Endothelial cell of umbilical vein (primary cell): ENCODE measurements around the gene ERBB4. TPM values are rescaled to one million over a fixed set of nuclear protein-coding genes. Genes with fewer than 3 reads are reported as not detected.

Experiments used
- BruUV-seq: library from RNA; stranded (reverse); fragments of 400-500 nt; replicated peaks from 2 replicates; lab custom pipeline; 2021; lab: Mats Ljungman, UMichigan
- CTCF ChIA-PET: fragments of 300-600, 350-600 bp; sonication (Branson Sonifier 250); formaldehyde crosslinking; loops from one replicate; lab custom pipeline; 2021; ENCODE audit warnings: antibody characterized with exemption, inconsistent platforms; lab: Charles Lee
- POLR2A ChIA-PET: fragments of 300-600, 350-600 bp; sonication (Branson Sonifier 250); formaldehyde crosslinking; loops from one replicate; lab custom pipeline; 2021; ENCODE audit warnings: antibody characterized with exemption, inconsistent platforms; lab: Charles Lee
- DNase-seq: peaks from one replicate; pipeline ENCODE4 v3.0.0-alpha.2; 2011; ENCODE audit warnings: low read depth, low spot score
- FAIRE-seq: peaks from 2 replicates; lab custom pipeline; 2011; peaks lifted over from hg19 to GRCh38; lab: Jason Lieb, UNC
- H2AFZ ChIP-seq: 2 replicates; pipeline ENCODE4 v1.6.0; 2012; ENCODE audit warnings: low read depth, low read length, control low read depth, inconsistent platforms
- H3K27ac ChIP-seq: 2 replicates; pipeline ENCODE4 v1.5.1; 2011; ENCODE audit warnings: low read depth, mild to moderate bottlenecking, control low read depth, low read length, moderate library complexity; ENCODE audit not compliant: insufficient read depth
- H3K27me3 ChIP-seq, 2 experiments: 2 replicates each; pipeline versions ENCODE4 v1.6.0 to v1.6.1; 2011; ENCODE audit warnings: low read length in 2 of 2, mixed read lengths in 1 of 2; ENCODE audit not compliant: control insufficient read depth in 2 of 2, insufficient read depth in 2 of 2
- H3K36me3 ChIP-seq, 2 experiments: 2 replicates in 1 of 2; 3 replicates in 1 of 2; pipeline ENCODE4 v1.5.1; 2011; ENCODE audit warnings: low read length in 2 of 2, mild to moderate bottlenecking in 1 of 2, moderate library complexity in 1 of 2; ENCODE audit not compliant: control insufficient read depth in 2 of 2, insufficient read depth in 2 of 2; ENCODE audit errors: extremely low read depth in 1 of 2
- H3K4me1 ChIP-seq: 3 replicates; pipeline ENCODE4 v1.5.1; 2011; ENCODE audit warnings: mild to moderate bottlenecking, low read length; ENCODE audit not compliant: control insufficient read depth, insufficient read depth; ENCODE audit errors: extremely low read depth
- H3K4me2 ChIP-seq: 2 replicates; pipeline ENCODE4 v1.6.1; 2011; ENCODE audit warnings: low read length, control low read depth, mixed read lengths; ENCODE audit not compliant: insufficient read depth
- H3K4me3 ChIP-seq, 3 experiments: fragments of 200-600 bp in 1 of 3; sonication (generic), shearing (Covaris generic) in 1 of 3; replicated peaks in 1 of 3; 2 replicates each; pipeline ENCODE4 v1.5.1; 2011 to 2016; ENCODE audit warnings: control low read depth in 3 of 3, low read length in 3 of 3, mild to moderate bottlenecking in 2 of 3, inconsistent platforms in 1 of 3, low read depth in 1 of 3, moderate library complexity in 1 of 3; ENCODE audit not compliant: insufficient read depth in 1 of 3
- H3K79me2 ChIP-seq: 2 replicates; pipeline ENCODE4 v1.6.0; 2012; ENCODE audit warnings: low read length, inconsistent platforms; ENCODE audit not compliant: control insufficient read depth, insufficient read depth
- H3K9ac ChIP-seq: replicated peaks from 2 replicates; pipeline ENCODE3; 2011; ENCODE audit warnings: low read length, control low read depth; ENCODE audit not compliant: insufficient read depth; ENCODE audit errors: extremely low read depth
- H3K9me1 ChIP-seq: replicated peaks from 3 replicates; pipeline ENCODE4 v1.6.0; 2011; ENCODE audit warnings: mild to moderate bottlenecking, low read length; ENCODE audit not compliant: control insufficient read depth, insufficient read depth; ENCODE audit errors: extremely low read depth
- H3K9me3 ChIP-seq: replicated peaks from 2 replicates; pipeline ENCODE4 v1.5.1; 2012; ENCODE audit warnings: low read length, inconsistent platforms; ENCODE audit not compliant: control insufficient read depth, insufficient read depth
- H4K20me1 ChIP-seq: replicated peaks from 2 replicates; pipeline ENCODE3; 2011; ENCODE audit warnings: mild to moderate bottlenecking, low read length; ENCODE audit not compliant: control insufficient read depth, insufficient read depth; ENCODE audit errors: extremely low read depth
- EZH2 ChIP-seq: IDR thresholded peaks from 2 replicates; pipeline ENCODE4 v1.6.1; 2012; ENCODE audit warnings: borderline replicate concordance, low read depth, mild to moderate bottlenecking, moderate library complexity, low read length, inconsistent platforms; ENCODE audit not compliant: severe bottlenecking
- FOS ChIP-seq: IDR thresholded peaks from 2 replicates; pipeline ENCODE4 v1.6.1; 2011; ENCODE audit warnings: mild to moderate bottlenecking, low read length, moderate library complexity, borderline replicate concordance; ENCODE audit not compliant: insufficient read depth
- GATA2 ChIP-seq: IDR thresholded peaks from 2 replicates; pipeline ENCODE4 v1.7.0; 2011; ENCODE audit warnings: low read depth, mild to moderate bottlenecking, moderate library complexity, mixed read lengths, low read length; ENCODE audit not compliant: insufficient read length, insufficient read depth
- JUN ChIP-seq: IDR thresholded peaks from 2 replicates; pipeline ENCODE4 v1.6.1; 2011; ENCODE audit warnings: borderline replicate concordance, low read depth; ENCODE audit not compliant: insufficient read length, insufficient read depth
- MYC ChIP-seq: IDR thresholded peaks from one replicate; pipeline ENCODE4 v1.6.1; 2011; ENCODE audit warnings: mild to moderate bottlenecking, low read depth, low read length
- POLR2A ChIP-seq: IDR thresholded peaks from 2 replicates; pipeline ENCODE4 v1.6.1; 2012; ENCODE audit warnings: low read depth, mild to moderate bottlenecking, control low read depth, low read length
- POLR2AphosphoS5 ChIP-seq: IDR thresholded peaks from 2 replicates; pipeline ENCODE4 v1.6.1; 2012; ENCODE audit warnings: low read depth, mild to moderate bottlenecking, control low read depth, low read length, moderate library complexity; ENCODE audit not compliant: insufficient read depth
- dilution Hi-C: fragments of 300-500 bp; cut with MboI; formaldehyde crosslinking; loops from one replicate; pipeline ENCODE4 v1.15.0; 2019; ENCODE audit warnings: low sequenced_read_pairs; ENCODE audit not compliant: extremely low pct_ligation_motif_present
- intact Hi-C: fragments of 100-400 bp; cut with micrococcal nuclease; formaldehyde crosslinking; loops from one replicate; pipeline ENCODE4 v1.10.0; 2022
- polyA plus RNA-seq, 4 experiments: library from polyadenylated mRNA; depleted of rRNA in 3 of 4; stranded (reverse) in 3 of 4; unstranded in 1 of 4; fragments of >200 nt; gene quantifications; 2 replicates each; pipeline versions ENCODE4 v1.2.1 to v1.2.3, GENCODE V29; 2011 to 2012; ENCODE audit warnings: missing spikeins in 1 of 4
- total RNA-seq: library from RNA; stranded (reverse); gene quantifications from 2 replicates; pipeline ENCODE4 v1.2.3, GENCODE V29; 2021
- TF ChIP-seq, protein P1 (sequence below), 2 donors: IDR thresholded peaks; 1 replicate in 1 of 2; 2 replicates in 1 of 2; pipeline ENCODE4 v1.5.1; 2011; ENCODE audit warnings: low read length in 2 of 2, mild to moderate bottlenecking in 2 of 2, moderate library complexity in 2 of 2, control low read depth in 1 of 2, inconsistent platforms in 1 of 2, low read depth in 1 of 2; ENCODE audit not compliant: insufficient read depth in 1 of 2; ENCODE audit errors: extremely low read depth in 1 of 2
- TF ChIP-seq, protein P2 (sequence below): IDR thresholded peaks from 2 replicates; pipeline ENCODE4 v1.6.1; 2011; ENCODE audit not compliant: insufficient read depth, insufficient read length

The ERBB4 gene
- total and polyA plus RNA-seq, 2 donors (not counting 3 experiments of a cell fraction or from before 2014, with no cell fraction given) = 0.01 to 0.27 TPM

DNA sequence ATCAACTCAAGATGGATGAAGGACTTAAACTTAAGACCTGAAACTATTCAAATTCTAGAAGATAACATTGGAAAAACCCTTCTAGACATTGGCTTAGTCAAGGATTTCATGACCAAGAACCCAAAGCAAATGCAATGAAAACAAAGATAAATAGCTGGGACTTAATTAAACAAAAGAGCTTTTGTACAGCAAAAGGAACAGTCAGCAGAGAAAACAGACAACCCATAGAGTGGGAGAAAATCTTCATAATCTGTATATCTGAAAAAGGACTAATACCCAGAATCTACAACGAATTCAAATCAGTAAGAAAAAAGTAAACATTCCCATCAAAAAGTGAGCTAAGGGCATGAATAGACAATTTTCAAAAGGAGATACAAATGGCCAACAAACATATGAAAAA, 171.2 kb downstream of the ERBB4 start:
- no peak for DNase-seq
- TF ChIP-seq, protein P1, sequence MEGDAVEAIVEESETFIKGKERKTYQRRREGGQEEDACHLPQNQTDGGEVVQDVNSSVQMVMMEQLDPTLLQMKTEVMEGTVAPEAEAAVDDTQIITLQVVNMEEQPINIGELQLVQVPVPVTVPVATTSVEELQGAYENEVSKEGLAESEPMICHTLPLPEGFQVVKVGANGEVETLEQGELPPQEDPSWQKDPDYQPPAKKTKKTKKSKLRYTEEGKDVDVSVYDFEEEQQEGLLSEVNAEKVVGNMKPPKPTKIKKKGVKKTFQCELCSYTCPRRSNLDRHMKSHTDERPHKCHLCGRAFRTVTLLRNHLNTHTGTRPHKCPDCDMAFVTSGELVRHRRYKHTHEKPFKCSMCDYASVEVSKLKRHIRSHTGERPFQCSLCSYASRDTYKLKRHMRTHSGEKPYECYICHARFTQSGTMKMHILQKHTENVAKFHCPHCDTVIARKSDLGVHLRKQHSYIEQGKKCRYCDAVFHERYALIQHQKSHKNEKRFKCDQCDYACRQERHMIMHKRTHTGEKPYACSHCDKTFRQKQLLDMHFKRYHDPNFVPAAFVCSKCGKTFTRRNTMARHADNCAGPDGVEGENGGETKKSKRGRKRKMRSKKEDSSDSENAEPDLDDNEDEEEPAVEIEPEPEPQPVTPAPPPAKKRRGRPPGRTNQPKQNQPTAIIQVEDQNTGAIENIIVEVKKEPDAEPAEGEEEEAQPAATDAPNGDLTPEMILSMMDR (IDR thresholded peaks at IDR 0.05; ENCODE audit: extremely low read depth in 1 of 2, insufficient read depth in 1 of 2, low read depth in 1 of 2, low read length in 2 of 2) = no peak
- no peak for TF ChIP-seq FOS
- no peak for TF ChIP-seq POLR2AphosphoS5
- TF ChIP-seq EZH2 = no peak
- TF ChIP-seq GATA2 = no peak
- no peak for TF ChIP-seq JUN
- TF ChIP-seq, protein P2, sequence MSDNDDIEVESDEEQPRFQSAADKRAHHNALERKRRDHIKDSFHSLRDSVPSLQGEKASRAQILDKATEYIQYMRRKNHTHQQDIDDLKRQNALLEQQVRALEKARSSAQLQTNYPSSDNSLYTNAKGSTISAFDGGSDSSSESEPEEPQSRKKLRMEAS = no peak
- no peak for TF ChIP-seq MYC
- TF ChIP-seq POLR2A = no peak
- intact Hi-C loops (no loop called here), dilution Hi-C loops (no loop called here)
- ChIA-PET CTCF (no interaction called here), POLR2A (no interaction called here)
- Histone ChIP-seq H3K36me3 (no peaks in the 10 kb centered on the region), H3K79me2 (no peaks in the 10 kb centered on the region), H3K4me1 (peaks cover 3% of the 10 kb centered on the region), H2AFZ (no peak overlapping the region), H3K9ac (no peak overlapping the region), H3K4me3 (no peak overlapping the region), H3K9me3 (no peaks in the 10 kb centered on the region), H3K4me2 (no peak overlapping the region), H3K27ac (no peak overlapping the region), H4K20me1 (no peaks in the 10 kb centered on the region), H3K9me1 (no peaks in the 10 kb centered on the region), H3K27me3 (no peaks in the 10 kb centered on the region)
- no peak for FAIRE-seq
- BruUV-seq = no TSS peak
